A549 (cell line): ENCODE measurements around the gene CFAP77. TPM values are rescaled to one million over a fixed set of nuclear protein-coding genes. Genes with fewer than 3 reads are reported as not detected.

ENCODE experiments used
- ATAC-seq, 2 experiments: fragments of 200-7000 bp in 1 of 2; fragments of >200 bp in 1 of 2; cut with Nextera tagmentation in 1 of 2; cut with Tn5 transposase in 1 of 2; 3 replicates each; pipeline versions ENCODE4 v1.8.0 to v1.9.1; 2018 to 2020; ENCODE audit warnings: mild to moderate bottlenecking in 1 of 2, moderate library complexity in 1 of 2
- CTCF ChIA-PET: fragments of 300-600 bp; sonication (Branson Sonifier 250); formaldehyde crosslinking; extraction: SDS; loops from one replicate; lab custom pipeline; 2021; ENCODE audit warnings: antibody characterized with exemption, inconsistent platforms; lab: Yijun Ruan, JAX
- POLR2A ChIA-PET: fragments of 350-600 bp; formaldehyde crosslinking; extraction: SDS; loops from one replicate; lab custom pipeline; 2021; ENCODE audit warnings: antibody characterized with exemption, inconsistent platforms; lab: Yijun Ruan, JAX
- DNase-seq, 2 experiments: peaks; one replicate each; pipeline versions ENCODE4 v3.0.0 to v3.0.0-alpha.2; 2011 to 2016; ENCODE audit warnings: low read depth in 1 of 2, low spot score in 1 of 2
- FAIRE-seq: peaks from 2 replicates; lab custom pipeline; 2011; peaks lifted over from hg19 to GRCh38; lab: Jason Lieb, UNC
- H3K27ac ChIP-seq, 2 experiments: fragments of >200 bp; sonication (Bioruptor Twin); formaldehyde crosslinking; 3 replicates each; pipeline ENCODE4 v1.5.1; 2016 to 2017
- H3K4me1 ChIP-seq: fragments of >200 bp; sonication (Bioruptor Twin); formaldehyde crosslinking; 3 replicates; pipeline ENCODE4 v1.6.1; 2016
- H3K4me2 ChIP-seq: fragments of >200 bp; sonication (Bioruptor Twin); formaldehyde crosslinking; 3 replicates; pipeline ENCODE4 v1.6.1; 2016
- H3K4me3 ChIP-seq: fragments of >200 bp; sonication (Bioruptor Twin); formaldehyde crosslinking; 3 replicates; pipeline ENCODE4 v1.5.1; 2016
- H3K9me3 ChIP-seq: fragments of >200 bp; sonication (Bioruptor Twin); formaldehyde crosslinking; 3 replicates; pipeline ENCODE4 v1.6.1; 2016
- ATOH8 ChIP-seq: fragments of 250-450 bp; sonication (Bioruptor Pico); IDR thresholded peaks from 2 replicates; pipeline ENCODE4 v1.5.0; 2020; ENCODE audit warnings: low read depth, mild to moderate bottlenecking, moderate library complexity
- CBX2 ChIP-seq: fragments of 200-600 bp; sonication (generic); IDR thresholded peaks from 2 replicates; pipeline ENCODE4 v1.6.1; 2016; ENCODE audit warnings: low read depth, mild to moderate bottlenecking, borderline replicate concordance
- CBX8 ChIP-seq: fragments of 200-600 bp; sonication (generic); IDR thresholded peaks from 2 replicates; pipeline ENCODE4 v1.6.1; 2016
- CEBPB ChIP-seq, 2 experiments: fragments of >200 bp in 1 of 2; sonication (Bioruptor Twin) in 1 of 2; formaldehyde crosslinking in 1 of 2; IDR thresholded peaks; 2 replicates each; pipeline ENCODE4 v1.6.1; 2012 to 2016
- CHD2 ChIP-seq: fragments of 150-350 bp; IDR thresholded peaks from 2 replicates; pipeline ENCODE4 v1.6.1; 2014; ENCODE audit warnings: low read length; ENCODE audit not compliant: partially characterized antibody
- CHD4 ChIP-seq: fragments of 200-600 bp; sonication (generic); IDR thresholded peaks from 2 replicates; pipeline ENCODE4 v1.6.1; 2016; ENCODE audit warnings: antibody characterized with exemption, mild to moderate bottlenecking, borderline replicate concordance
- E2F6 ChIP-seq: IDR thresholded peaks from 2 replicates; pipeline ENCODE4 v1.6.1; 2012; ENCODE audit warnings: low read depth, borderline replicate concordance
- EP300 ChIP-seq, 2 experiments: fragments of >200 bp; sonication (Bioruptor Twin); formaldehyde crosslinking; IDR thresholded peaks; 2 replicates in 1 of 2; 3 replicates in 1 of 2; pipeline ENCODE4 v1.6.1; 2016 to 2017
- HEYL ChIP-seq: fragments of 250-450 bp; sonication (Bioruptor Pico); IDR thresholded peaks from 2 replicates; pipeline ENCODE4 v1.8.0; 2021; ENCODE audit warnings: mild to moderate bottlenecking, moderate library complexity
- HMGXB4 ChIP-seq: fragments of 250-450 bp; sonication (Bioruptor Pico); IDR thresholded peaks from 2 replicates; pipeline ENCODE4 v1.5.0; 2021; ENCODE audit warnings: mild to moderate bottlenecking, moderate library complexity, borderline replicate concordance
- HOXB13 ChIP-seq: fragments of 250-450 bp; sonication (Bioruptor Pico); IDR thresholded peaks from 2 replicates; pipeline ENCODE4 v1.5.0; 2020; ENCODE audit warnings: low read depth, mild to moderate bottlenecking, moderate library complexity
- KDM1A ChIP-seq: fragments of 200-600 bp; sonication (generic); IDR thresholded peaks from 2 replicates; pipeline ENCODE4 v1.6.1; 2016; ENCODE audit warnings: low read depth, mild to moderate bottlenecking
- MAX ChIP-seq: IDR thresholded peaks from 2 replicates; pipeline ENCODE4 v1.6.1; 2012
- MAZ ChIP-seq: fragments of 150-350 bp; IDR thresholded peaks from 2 replicates; pipeline ENCODE4 v1.6.1; 2014; ENCODE audit warnings: antibody characterized with exemption, low read depth, low read length, borderline replicate concordance
- NR3C1 ChIP-seq: fragments of >200 bp; sonication (Bioruptor Twin); formaldehyde crosslinking; IDR thresholded peaks from 3 replicates; pipeline ENCODE4 v1.6.1; 2017
- REST ChIP-seq: fragments of 200-600 bp; sonication (generic); IDR thresholded peaks from 2 replicates; pipeline ENCODE4 v1.6.1; 2016; ENCODE audit warnings: antibody characterized with exemption, mild to moderate bottlenecking, moderate library complexity
- TFCP2L1 ChIP-seq: fragments of 250-450 bp; sonication (Bioruptor Pico); IDR thresholded peaks from 2 replicates; pipeline ENCODE4 v1.5.0; 2021; ENCODE audit warnings: mild to moderate bottlenecking
- TP53 ChIP-seq: fragments of 250-450 bp; sonication (Bioruptor Pico); IDR thresholded peaks from 2 replicates; pipeline ENCODE4 v1.5.0; 2021; ENCODE audit warnings: mild to moderate bottlenecking, moderate library complexity
- USF2 ChIP-seq: fragments of 450-650 bp; IDR thresholded peaks from 2 replicates; pipeline ENCODE4 v1.6.1; 2014; ENCODE audit warnings: antibody characterized with exemption
- ZC3H11A ChIP-seq: fragments of 450-650 bp; IDR thresholded peaks from 2 replicates; pipeline ENCODE4 v1.6.1; 2014; ENCODE audit warnings: antibody characterized with exemption, mild to moderate bottlenecking
- WGBS: methylation state at CpG from one replicate; pipeline ENCODE4 v1.1.6; 2017; ENCODE audit errors: missing lambda C conversion rate; 5-methylcytosine and 5-hydroxymethylcytosine counted together
- polyA plus RNA-seq, 4 experiments: library from polyadenylated mRNA; depleted of rRNA in 3 of 4; stranded (reverse); fragments of >200 nt; fragmentation: RNase III in 1 of 4; extraction: RNeasy Plus Mini Kit Qiagen cat#74134 plus additional on column Dnase treatment in 1 of 4; gene quantifications; 2 replicates in 3 of 4; 3 replicates in 1 of 4; pipeline ENCODE4 v1.2.3, GENCODE V29; 2011 to 2017

The CFAP77 gene
- polyA plus RNA-seq, 2 of the 4 experiments (the other 2 are of a cell fraction): 0.05 TPM; not detected in 1

- peaks cover 9% of the 10 kb centered on the region; the same call in 1 of the 3 replicates for H3K4me1 ChIP-seq
- H3K4me3 ChIP-seq: no peak overlapping the region
- ChIA-PET POLR2A (no interaction called here), CTCF (interaction anchor here (0.5 to 1.5 kb wide), 2 partner anchors 8 to 1145 kb away, joined by 3 read pairs; partner anchors contain the start of gene BARHL1)
- FAIRE-seq: no peak
- TF ChIP-seq E2F6 (no peak), TP53 (CRISPR knock-in tag) (no peak), CHD2 (no peak), ATOH8 (CRISPR knock-in tag) (no peak), USF2 (no peak), MAX (no peak), HMGXB4 (CRISPR knock-in tag) (no peak), TFCP2L1 (CRISPR knock-in tag) (no peak), HEYL (CRISPR knock-in tag) (no peak), HOXB13 (no peak), MAZ (no peak), CEBPB (IDR thresholded peaks at IDR 0.05) (no peak), CBX2 (no peak), EP300 (IDR thresholded peaks at IDR 0.05) (no peak), CBX8 (no peak)
- no peak overlapping the region for H3K4me2 ChIP-seq
- no peak for DNase-seq
- H3K27ac ChIP-seq: no peak overlapping the region
- H3K9me3 ChIP-seq: no peaks in the 10 kb centered on the region
- 81% methylated on average over 64 of the region's 73 CpGs for WGBS
- no peak for ATAC-seq
Observed at GRCh38 chr9:132590318-132591182, 180.5 kb downstream of the CFAP77 start.

- ATAC-seq (no peak), DNase-seq (no peak), FAIRE-seq (no peak)
- no peak for TF ChIP-seq CHD2
- no peak for TF ChIP-seq KDM1A
- TF ChIP-seq NR3C1: no peak
- no peak for TF ChIP-seq ZC3H11A
- TF ChIP-seq CBX2: no peak
- no peak for TF ChIP-seq CHD4
- TF ChIP-seq REST: no peak
- TF ChIP-seq USF2: no peak
- H3K4me3 ChIP-seq: no peak overlapping the region
- no peak overlapping the region for H3K4me2 ChIP-seq
- 90% methylated on average over 5 of the region's 6 CpGs for WGBS
- ChIA-PET CTCF (interaction anchor here (1.5 kb wide), 1 partner anchor 9 kb away, joined by 3 read pairs; the partner anchor contains the start of gene BARHL1), POLR2A (no interaction called here)
- H3K4me1 ChIP-seq: peaks cover 9% of the 10 kb centered on the region; the same call in 1 of the 3 replicates
- H3K27ac ChIP-seq: no peak overlapping the region
- H3K9me3 ChIP-seq: no peaks in the 10 kb centered on the region
Observed at GRCh38 chr9:132591244-132591643, 181.2 kb downstream of the CFAP77 start.
